BE2C (cell line): ENCODE data around the gene NOS2.
"Not testable (repeated sequence)": the region's sequence is repeated elsewhere in the genome, so short reads cannot be mapped to it uniquely, and the experiment has no call there.

ENCODE experiments used
- DNase-seq: peaks from one replicate; pipeline ENCODE4 v3.0.0-alpha.2; 2020
- H3K27me3 ChIP-seq: fragments of 250-450 bp; sonication (Bioruptor Pico); 2 replicates; pipeline ENCODE4 v1.5.1; 2020; ENCODE audit warnings: mild to moderate bottlenecking
- H3K36me3 ChIP-seq: fragments of 250-450 bp; sonication (Bioruptor Pico); 2 replicates; pipeline ENCODE4 v1.5.1; 2020; ENCODE audit warnings: mild to moderate bottlenecking
- H3K4me1 ChIP-seq: fragments of 250-450 bp; sonication (Bioruptor Pico); 2 replicates; pipeline ENCODE4 v1.5.1; 2020
- H3K4me3 ChIP-seq: 2 replicates; pipeline ENCODE4 v1.5.1; 2011; ENCODE audit warnings: low read depth, low read length
- H3K9me3 ChIP-seq: fragments of 250-450 bp; sonication (Bioruptor Pico); 2 replicates; pipeline ENCODE4 v1.5.1; 2020
- CTCF ChIP-seq: IDR thresholded peaks from 2 replicates; pipeline ENCODE4 v1.5.1; 2012; ENCODE audit warnings: mild to moderate bottlenecking, low read depth, low read length

The NOS2 gene

GRCh38 chr17:27825459-27825858, 25.1 kb upstream of the NOS2 start:
- no peak overlapping the region for H3K4me3 ChIP-seq
- H3K36me3 ChIP-seq: no peaks in the 10 kb centered on the region
- no peak for DNase-seq
- TF ChIP-seq CTCF: no peak
- H3K27me3 ChIP-seq: no peaks in the 10 kb centered on the region
- H3K4me1 ChIP-seq: no peaks in the 10 kb centered on the region
- H3K9me3 ChIP-seq: no peaks in the 10 kb centered on the region

GRCh38 chr17:27824745-27825144, 24.4 kb upstream of the NOS2 start:
- no peak for DNase-seq
- H3K4me1 ChIP-seq: no peaks in the 10 kb centered on the region
- TF ChIP-seq CTCF: no peak

GRCh38 chr17:27824176-27824715, 23.9 kb upstream of the NOS2 start:
- Histone ChIP-seq H3K9me3 (no peaks in the 10 kb centered on the region), H3K27me3 (no peaks in the 10 kb centered on the region), H3K36me3 (no peaks in the 10 kb centered on the region), H3K4me3 (no peak overlapping the region), H3K4me1 (no peaks in the 10 kb centered on the region)
- TF ChIP-seq CTCF: no peak
- no peak for DNase-seq

More at GRCh38 chr17:27824745-27825144, 24.4 kb upstream of the NOS2 start:
- no peaks in the 10 kb centered on the region for H3K27me3 ChIP-seq
- H3K36me3 ChIP-seq: no peaks in the 10 kb centered on the region
- no peaks in the 10 kb centered on the region for H3K9me3 ChIP-seq
- no peak overlapping the region for H3K4me3 ChIP-seq

- not testable (repeated sequence) for H3K9me3 ChIP-seq, H3K27me3 ChIP-seq, H3K4me1 ChIP-seq, H3K36me3 ChIP-seq, H3K4me3 ChIP-seq, DNase-seq
These were observed 21.8 kb upstream of the NOS2 start for GRCh38 chr17:27822108-27822507.

GRCh38 chr17:27821318-27821717, 21.0 kb upstream of the NOS2 start:
- H3K9me3 ChIP-seq: no peaks in the 10 kb centered on the region

GRCh38 chr17:27819145-27819544, 18.8 kb upstream of the NOS2 start:
- no peaks in the 10 kb centered on the region for H3K9me3 ChIP-seq
- H3K4me1 ChIP-seq: no peaks in the 10 kb centered on the region
- no peak for DNase-seq
- TF ChIP-seq CTCF: no peak
- H3K36me3 ChIP-seq: no peaks in the 10 kb centered on the region
- no peak overlapping the region for H3K4me3 ChIP-seq
- no peaks in the 10 kb centered on the region for H3K27me3 ChIP-seq

More at GRCh38 chr17:27821318-27821717, 21.0 kb upstream of the NOS2 start:
- H3K4me1 ChIP-seq: no peaks in the 10 kb centered on the region
- no peak for DNase-seq
- H3K36me3 ChIP-seq: no peaks in the 10 kb centered on the region
- H3K27me3 ChIP-seq: no peaks in the 10 kb centered on the region
- no peak for TF ChIP-seq CTCF
- no peak overlapping the region for H3K4me3 ChIP-seq
